ENCODE data around the gene CALR.
A peak's percentile ranks its signal among the peaks of the same experiment; 100 is the strongest.
"Not testable (repeated sequence)": the region's sequence is repeated elsewhere in the genome, so short reads cannot be mapped to it uniquely, and the experiment has no call there.

The CALR gene

GRCh38 chr19:12956446-12957388 lies 18.3 kb downstream of the CALR start, which contains the start of gene GADD45GIP1:
GADD45GIP1 (minus strand) TSS chr19:12957223; CDS start chr19:12957212, 11 bp downstream.
- peak within 1 kb of the TSS; percentile 96 for H3K4me3 ChIP-seq (ENCODE audit: low read length)
- peaks cover 51% of the 10 kb centered on the region for H3K79me2 ChIP-seq (ENCODE audit: low read length)
- peak within 1 kb of the TSS; percentile 51 for H2AFZ ChIP-seq (ENCODE audit: low read length)
- 0 out of 2 replicates have a peak, but pooled peaks cover 6% of the 10 kb centered on the region for H4K20me1 ChIP-seq (ENCODE audit: insufficient read depth, low read length)
- peak within 1 kb of the TSS; percentile 62 for H3K4me2 ChIP-seq (ENCODE audit: low read depth, low read length)
- H3K27me3 ChIP-seq (replicated peaks; ENCODE audit: insufficient read depth, low read length): peaks cover 13% of the 10 kb centered on the region; the same call in 1 of the 2 replicates
- peaks cover 6% of the 10 kb centered on the region; the same call in 1 of the 2 replicates for H3K36me3 ChIP-seq (replicated peaks; ENCODE audit: insufficient read depth, low read length)
- H3F3A ChIP-seq (ENCODE audit: insufficient read depth, low read length): peaks cover 37% of the 10 kb centered on the region
- DNase-seq: peak; percentile 86
- H3K4me1 ChIP-seq (ENCODE audit: low read length): peaks cover 24% of the 10 kb centered on the region
- H3K27ac ChIP-seq (ENCODE audit: low read length): peak within 1 kb of the TSS; percentile 64
- no peaks in the 10 kb centered on the region for H3K9me2 ChIP-seq (replicated peaks; ENCODE audit: insufficient read depth, low read length)
- peak within 1 kb of the TSS; percentile 88 for H3K9ac ChIP-seq (ENCODE audit: low read length)
- TF ChIP-seq EZH2phosphoT487 (IDR thresholded peaks at IDR 0.05; ENCODE audit: low read length): no peak
- TF ChIP-seq, protein P1, sequence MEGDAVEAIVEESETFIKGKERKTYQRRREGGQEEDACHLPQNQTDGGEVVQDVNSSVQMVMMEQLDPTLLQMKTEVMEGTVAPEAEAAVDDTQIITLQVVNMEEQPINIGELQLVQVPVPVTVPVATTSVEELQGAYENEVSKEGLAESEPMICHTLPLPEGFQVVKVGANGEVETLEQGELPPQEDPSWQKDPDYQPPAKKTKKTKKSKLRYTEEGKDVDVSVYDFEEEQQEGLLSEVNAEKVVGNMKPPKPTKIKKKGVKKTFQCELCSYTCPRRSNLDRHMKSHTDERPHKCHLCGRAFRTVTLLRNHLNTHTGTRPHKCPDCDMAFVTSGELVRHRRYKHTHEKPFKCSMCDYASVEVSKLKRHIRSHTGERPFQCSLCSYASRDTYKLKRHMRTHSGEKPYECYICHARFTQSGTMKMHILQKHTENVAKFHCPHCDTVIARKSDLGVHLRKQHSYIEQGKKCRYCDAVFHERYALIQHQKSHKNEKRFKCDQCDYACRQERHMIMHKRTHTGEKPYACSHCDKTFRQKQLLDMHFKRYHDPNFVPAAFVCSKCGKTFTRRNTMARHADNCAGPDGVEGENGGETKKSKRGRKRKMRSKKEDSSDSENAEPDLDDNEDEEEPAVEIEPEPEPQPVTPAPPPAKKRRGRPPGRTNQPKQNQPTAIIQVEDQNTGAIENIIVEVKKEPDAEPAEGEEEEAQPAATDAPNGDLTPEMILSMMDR (IDR thresholded peaks at IDR 0.05; ENCODE audit: low read length): no peak
- TF ChIP-seq EZH2 (optimal IDR thresholded peaks at IDR 0.05; ENCODE audit: low read depth, low read length): no peak
- no peaks in the 10 kb centered on the region for H3K9me3 ChIP-seq (replicated peaks; ENCODE audit: insufficient read depth, low read length)

- H4K20me1 ChIP-seq (ENCODE audit: insufficient read depth, low read length); H3K9me2 ChIP-seq (replicated peaks; ENCODE audit: insufficient read depth, low read length); H3K9me3 ChIP-seq (replicated peaks; ENCODE audit: insufficient read depth, low read length); H3K36me3 ChIP-seq (replicated peaks; ENCODE audit: insufficient read depth, low read length); DNase-seq: not testable (repeated sequence)
- Histone ChIP-seq H3K4me1 (ENCODE audit: low read length) (peaks cover 24% of the 10 kb centered on the region), H3K9ac (ENCODE audit: low read length) (peak overlapping the region; percentile 88; the same call in 1 of the 2 replicates), H3F3A (ENCODE audit: insufficient read depth, low read length) (peaks cover 37% of the 10 kb centered on the region), H3K27me3 (replicated peaks; ENCODE audit: insufficient read depth, low read length) (peaks cover 17% of the 10 kb centered on the region; the same call in 1 of the 2 replicates), H3K27ac (ENCODE audit: low read length) (peak overlapping the region; percentile 64; the same call in 1 of the 2 replicates), H3K79me2 (ENCODE audit: low read length) (peaks cover 48% of the 10 kb centered on the region), H3K4me2 (ENCODE audit: low read depth, low read length) (peak overlapping the region; percentile 62; the same call in 1 of the 2 replicates), H3K4me3 (ENCODE audit: low read length) (peak overlapping the region; percentile 96), H2AFZ (ENCODE audit: low read length) (peak overlapping the region; percentile 51)
These were observed 19.1 kb downstream of the CALR start for GRCh38 chr19:12957389-12957952.

- Histone ChIP-seq H3K4me3 (ENCODE audit: low read length) (no peak overlapping the region), H3K9me2 (replicated peaks; ENCODE audit: insufficient read depth, low read length) (no peaks in the 10 kb centered on the region)
These were observed 21.1 kb downstream of the CALR start for GRCh38 chr19:12959481-12959880.

More at GRCh38 chr19:12959481-12959880, 21.1 kb downstream of the CALR start:
- TF ChIP-seq, protein P1 (IDR thresholded peaks at IDR 0.05; ENCODE audit: low read length): no peak
- TF ChIP-seq EZH2phosphoT487 (IDR thresholded peaks at IDR 0.05; ENCODE audit: low read length) (no peak), EZH2 (optimal IDR thresholded peaks at IDR 0.05; ENCODE audit: low read depth, low read length) (no peak)
- H3K4me2 ChIP-seq (ENCODE audit: low read depth, low read length): no peak overlapping the region
- no peak overlapping the region for H2AFZ ChIP-seq (ENCODE audit: low read length)
- peaks cover 29% of the 10 kb centered on the region for H3K79me2 ChIP-seq (ENCODE audit: low read length)
- peaks cover 23% of the 10 kb centered on the region for H3K27me3 ChIP-seq (replicated peaks; ENCODE audit: insufficient read depth, low read length)
- no peaks in the 10 kb centered on the region for H4K20me1 ChIP-seq (ENCODE audit: insufficient read depth, low read length)
- DNase-seq: no peak
- H3K27ac ChIP-seq (ENCODE audit: low read length): no peak overlapping the region
- no peaks in the 10 kb centered on the region for H3K36me3 ChIP-seq (replicated peaks; ENCODE audit: insufficient read depth, low read length)
- no peaks in the 10 kb centered on the region for H3K9me3 ChIP-seq (replicated peaks; ENCODE audit: insufficient read depth, low read length)
- H3F3A ChIP-seq (ENCODE audit: insufficient read depth, low read length): peaks cover 18% of the 10 kb centered on the region
- peaks cover 16% of the 10 kb centered on the region for H3K4me1 ChIP-seq (ENCODE audit: low read length)
- no peak overlapping the region for H3K9ac ChIP-seq (ENCODE audit: low read length)
